ENCODE data around the gene SPDYA. TPM values are rescaled to one million over a fixed set of nuclear protein-coding genes. Genes with fewer than 3 reads are reported as not detected.

The SPDYA gene
- total RNA-seq = 1 to 10 TPM in 2 of 4 donors, under 1 TPM in 2; 0.26 to 2.3 (median 1.0) TPM

DNA sequence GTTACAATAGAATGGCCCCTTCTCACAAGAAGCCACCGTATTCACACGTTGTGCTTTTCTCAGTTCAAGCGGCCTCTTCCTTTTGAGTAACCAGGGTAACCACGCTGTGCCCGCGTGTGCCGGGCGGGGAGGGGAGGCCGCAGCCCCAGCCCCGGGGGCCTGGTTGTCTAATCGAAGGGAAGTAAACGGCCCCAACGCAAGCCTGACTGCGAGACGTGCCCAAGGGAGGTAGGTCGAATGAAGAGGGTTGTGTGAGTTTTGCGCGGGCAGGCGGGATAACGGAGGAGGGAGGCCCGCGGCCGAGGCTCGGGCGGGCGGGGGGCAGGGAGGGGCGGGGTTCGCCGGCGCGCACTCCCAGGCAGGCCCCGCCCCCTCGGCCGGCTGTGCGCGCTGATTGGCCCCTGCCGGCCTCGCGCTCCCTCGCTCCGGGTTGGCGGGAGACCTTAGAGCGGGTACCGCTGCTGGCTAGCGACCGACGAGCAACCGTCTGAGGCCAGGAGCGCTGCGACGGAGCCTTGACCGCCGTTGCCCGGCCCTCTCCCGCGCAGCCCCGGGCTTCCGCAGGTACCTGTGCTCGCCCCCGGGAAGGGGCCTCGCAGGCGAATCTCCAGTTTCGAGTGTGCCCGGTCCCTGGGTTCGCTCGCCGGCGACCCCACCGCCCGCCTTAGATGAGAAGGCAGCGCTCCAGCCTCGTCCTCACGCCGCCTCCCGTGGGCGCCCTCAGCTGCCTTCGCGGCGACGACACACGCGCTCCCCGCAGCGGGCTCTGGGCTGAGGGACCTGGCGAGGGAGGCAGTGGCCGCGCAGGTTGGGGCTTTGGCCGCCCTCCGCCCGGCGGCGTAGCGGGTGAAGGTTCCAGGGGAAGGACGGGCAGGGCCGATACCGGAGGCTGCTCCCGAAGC is at the start of gene SPDYA:
Gene SPDYA, plus strand, starts transcription at position 451 of the 902 bp plus-strand sequence. CDS start 5,181 bp downstream, outside the sequence.
- no peaks in the 10 kb centered on the region for H3K27me3 ChIP-seq
- H3K36me3 ChIP-seq = no peaks in the 10 kb centered on the region
- H3K4me1 ChIP-seq = peaks cover 15% of the 10 kb centered on the region
- WGBS = 2% methylated on average over 20 of the region's 97 CpGs
- no peak for TF ChIP-seq POLR2A (IDR thresholded peaks at IDR 0.05)
- no peak for TF ChIP-seq POLR2AphosphoS5 (IDR thresholded peaks at IDR 0.05)
- TF ChIP-seq EP300 (IDR thresholded peaks at IDR 0.05) = no peak
- TF ChIP-seq, protein P1, sequence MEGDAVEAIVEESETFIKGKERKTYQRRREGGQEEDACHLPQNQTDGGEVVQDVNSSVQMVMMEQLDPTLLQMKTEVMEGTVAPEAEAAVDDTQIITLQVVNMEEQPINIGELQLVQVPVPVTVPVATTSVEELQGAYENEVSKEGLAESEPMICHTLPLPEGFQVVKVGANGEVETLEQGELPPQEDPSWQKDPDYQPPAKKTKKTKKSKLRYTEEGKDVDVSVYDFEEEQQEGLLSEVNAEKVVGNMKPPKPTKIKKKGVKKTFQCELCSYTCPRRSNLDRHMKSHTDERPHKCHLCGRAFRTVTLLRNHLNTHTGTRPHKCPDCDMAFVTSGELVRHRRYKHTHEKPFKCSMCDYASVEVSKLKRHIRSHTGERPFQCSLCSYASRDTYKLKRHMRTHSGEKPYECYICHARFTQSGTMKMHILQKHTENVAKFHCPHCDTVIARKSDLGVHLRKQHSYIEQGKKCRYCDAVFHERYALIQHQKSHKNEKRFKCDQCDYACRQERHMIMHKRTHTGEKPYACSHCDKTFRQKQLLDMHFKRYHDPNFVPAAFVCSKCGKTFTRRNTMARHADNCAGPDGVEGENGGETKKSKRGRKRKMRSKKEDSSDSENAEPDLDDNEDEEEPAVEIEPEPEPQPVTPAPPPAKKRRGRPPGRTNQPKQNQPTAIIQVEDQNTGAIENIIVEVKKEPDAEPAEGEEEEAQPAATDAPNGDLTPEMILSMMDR (IDR thresholded peaks at IDR 0.05) = no peak
- no peak within 1 kb of the TSS for H3K27ac ChIP-seq
- DNase-seq (ENCODE audit: low spot score in 2 of 2) = peak in 1 of 2 donors; percentile 73
- H3K9me3 ChIP-seq = no peaks in the 10 kb centered on the region
- peak within 1 kb of the TSS; percentile 57 for H3K4me3 ChIP-seq

DNA sequence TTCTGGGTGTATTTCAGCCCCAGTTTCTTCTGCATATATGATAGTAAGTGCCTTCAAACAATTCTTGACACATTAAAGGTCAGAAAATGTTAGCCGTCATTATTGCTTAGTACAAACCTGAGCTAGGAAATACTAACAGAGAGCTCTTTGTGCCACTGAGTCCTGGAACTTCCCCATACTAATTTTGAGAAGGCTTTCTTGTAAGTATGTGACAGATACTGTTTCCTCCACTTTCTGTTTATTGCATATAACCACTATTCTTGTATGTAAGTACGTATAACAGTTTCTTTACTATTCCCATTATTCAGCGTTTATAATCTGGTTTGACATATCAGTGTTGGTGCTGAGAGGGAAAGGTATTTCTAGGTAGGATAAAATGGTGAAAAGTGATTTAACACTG is 49.2 kb upstream of the SPDYA start:
- TF ChIP-seq EP300 (IDR thresholded peaks at IDR 0.05) = no peak
- no peak for TF ChIP-seq POLR2A (IDR thresholded peaks at IDR 0.05)
- TF ChIP-seq, protein P1 (IDR thresholded peaks at IDR 0.05) = no peak
- TF ChIP-seq POLR2AphosphoS5 (IDR thresholded peaks at IDR 0.05) = no peak
- H3K4me3 ChIP-seq = no peak overlapping the region
- no peak overlapping the region for H3K27ac ChIP-seq
- peaks cover 65% of the 10 kb centered on the region for H3K4me1 ChIP-seq
- WGBS = 86% methylated on average over 3 of the region's 3 CpGs
- no peaks in the 10 kb centered on the region for H3K27me3 ChIP-seq
- no peaks in the 10 kb centered on the region for H3K9me3 ChIP-seq
- DNase-seq (ENCODE audit: low spot score in 2 of 2) = no peak
- H3K36me3 ChIP-seq = peaks cover 21% of the 10 kb centered on the region

DNA sequence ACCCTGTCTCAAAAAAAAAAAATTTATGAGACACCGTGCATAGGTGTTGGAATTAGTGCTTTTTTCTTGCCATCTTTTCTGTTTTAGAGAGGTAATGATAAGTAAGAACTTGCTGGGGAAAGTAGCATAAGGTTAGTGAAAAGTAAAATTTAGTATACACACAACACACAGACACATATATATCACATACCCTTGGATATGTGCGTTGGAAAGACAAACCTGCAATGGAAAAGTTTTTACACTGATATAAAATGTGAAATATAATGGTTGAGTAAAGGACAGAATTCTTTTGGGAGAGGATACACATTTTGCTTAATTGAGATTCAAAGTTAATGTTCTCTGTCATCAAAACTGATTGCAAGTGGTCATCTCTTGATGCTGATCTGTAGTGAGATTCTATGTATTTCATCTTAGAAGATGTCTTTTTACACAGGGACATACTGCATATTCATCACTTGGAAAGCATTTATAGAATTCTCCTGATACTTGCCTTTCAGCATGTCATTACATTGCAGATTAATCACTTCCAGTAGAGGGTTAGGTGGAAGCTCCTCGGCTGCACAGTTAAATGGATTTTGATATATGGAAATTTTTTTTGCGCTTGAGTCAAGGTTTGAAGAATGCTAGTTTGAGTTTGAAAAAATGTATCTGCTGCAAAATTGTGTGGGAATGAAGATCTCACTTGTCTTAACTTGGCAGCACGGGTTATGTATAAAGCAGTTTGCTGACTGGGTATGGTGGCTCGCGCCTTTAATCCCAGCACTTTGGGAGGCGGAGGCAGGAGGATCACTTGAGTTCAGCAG is 45.5 kb upstream of the SPDYA start:
- Histone ChIP-seq H3K36me3 (peaks cover 14% of the 10 kb centered on the region), H3K9me3 (no peaks in the 10 kb centered on the region), H3K27ac (no peak overlapping the region), H3K4me1 (peaks cover 49% of the 10 kb centered on the region), H3K4me3 (no peak overlapping the region), H3K27me3 (no peaks in the 10 kb centered on the region)
- TF ChIP-seq POLR2AphosphoS5 (IDR thresholded peaks at IDR 0.05) (no peak), POLR2A (IDR thresholded peaks at IDR 0.05) (no peak), EP300 (IDR thresholded peaks at IDR 0.05) (no peak)
- TF ChIP-seq, protein P1 (IDR thresholded peaks at IDR 0.05) = no peak
- 75% methylated on average over 8 of the region's 8 CpGs for WGBS
- DNase-seq (ENCODE audit: low spot score in 2 of 2) = no peak

DNA sequence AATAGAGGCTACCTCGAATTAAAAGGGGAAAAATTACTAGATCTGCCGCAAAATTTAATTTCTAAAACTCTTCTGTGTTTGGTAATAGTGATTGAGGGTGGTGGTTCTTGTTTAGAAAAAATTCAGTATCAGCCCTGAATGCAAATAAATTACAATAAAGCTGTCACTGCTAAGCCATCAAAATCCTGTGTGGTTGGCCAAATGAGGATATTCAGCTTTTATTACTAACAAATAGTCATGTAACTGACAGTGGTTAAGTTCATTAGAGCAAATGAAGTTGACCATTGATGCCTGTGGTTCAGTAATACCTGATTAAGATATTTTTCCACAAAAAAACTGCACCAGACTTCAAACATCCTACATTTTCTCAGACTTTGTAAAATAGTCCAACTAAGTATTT is 44.6 kb upstream of the SPDYA start:
- no peak overlapping the region for H3K27ac ChIP-seq
- DNase-seq (ENCODE audit: low spot score in 2 of 2) = no peak
- peaks cover 51% of the 10 kb centered on the region for H3K4me1 ChIP-seq
- H3K36me3 ChIP-seq = peaks cover 6% of the 10 kb centered on the region
- no peaks in the 10 kb centered on the region for H3K27me3 ChIP-seq
- H3K9me3 ChIP-seq = no peaks in the 10 kb centered on the region
- 81% methylated on average over 2 of the region's 2 CpGs for WGBS
- H3K4me3 ChIP-seq = no peak overlapping the region
- no peak for TF ChIP-seq POLR2A (IDR thresholded peaks at IDR 0.05)
- no peak for TF ChIP-seq EP300 (IDR thresholded peaks at IDR 0.05)
- TF ChIP-seq, protein P1 (IDR thresholded peaks at IDR 0.05) = no peak
- TF ChIP-seq POLR2AphosphoS5 (IDR thresholded peaks at IDR 0.05) = no peak

DNA sequence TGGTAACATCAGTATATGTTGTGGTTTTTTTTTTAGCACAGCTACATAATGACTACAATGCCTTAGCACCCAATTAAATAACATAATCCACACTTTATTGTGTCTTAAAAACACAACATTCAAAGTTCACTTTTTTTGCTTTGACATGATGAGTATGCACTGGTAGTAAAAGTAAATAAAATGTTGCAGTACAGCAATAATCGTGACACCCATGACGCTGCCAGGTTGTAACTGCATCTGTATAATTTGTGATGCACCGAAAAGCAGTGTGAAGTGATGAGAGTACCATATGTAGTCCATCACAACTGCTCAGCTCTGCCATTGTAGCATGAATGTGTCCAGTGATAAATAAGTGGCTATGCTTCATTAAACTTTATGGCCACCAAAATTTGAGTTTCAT is 43.3 kb upstream of the SPDYA start:
- peaks cover 49% of the 10 kb centered on the region for H3K4me1 ChIP-seq
- 76% methylated on average over 3 of the region's 3 CpGs for WGBS
- H3K4me3 ChIP-seq = no peak overlapping the region
- TF ChIP-seq, protein P1 (IDR thresholded peaks at IDR 0.05) = no peak
- TF ChIP-seq POLR2A (IDR thresholded peaks at IDR 0.05) = no peak
- TF ChIP-seq EP300 (IDR thresholded peaks at IDR 0.05) = no peak
- TF ChIP-seq POLR2AphosphoS5 (IDR thresholded peaks at IDR 0.05) = no peak
- H3K27me3 ChIP-seq = no peaks in the 10 kb centered on the region
- H3K36me3 ChIP-seq = no peaks in the 10 kb centered on the region
- DNase-seq (ENCODE audit: low spot score in 2 of 2) = no peak
- H3K27ac ChIP-seq = no peak overlapping the region
- H3K9me3 ChIP-seq = no peaks in the 10 kb centered on the region

Measured in suprapubic skin (tissue), 4 donors.